ENCODE data around the gene RB1.

DNA sequence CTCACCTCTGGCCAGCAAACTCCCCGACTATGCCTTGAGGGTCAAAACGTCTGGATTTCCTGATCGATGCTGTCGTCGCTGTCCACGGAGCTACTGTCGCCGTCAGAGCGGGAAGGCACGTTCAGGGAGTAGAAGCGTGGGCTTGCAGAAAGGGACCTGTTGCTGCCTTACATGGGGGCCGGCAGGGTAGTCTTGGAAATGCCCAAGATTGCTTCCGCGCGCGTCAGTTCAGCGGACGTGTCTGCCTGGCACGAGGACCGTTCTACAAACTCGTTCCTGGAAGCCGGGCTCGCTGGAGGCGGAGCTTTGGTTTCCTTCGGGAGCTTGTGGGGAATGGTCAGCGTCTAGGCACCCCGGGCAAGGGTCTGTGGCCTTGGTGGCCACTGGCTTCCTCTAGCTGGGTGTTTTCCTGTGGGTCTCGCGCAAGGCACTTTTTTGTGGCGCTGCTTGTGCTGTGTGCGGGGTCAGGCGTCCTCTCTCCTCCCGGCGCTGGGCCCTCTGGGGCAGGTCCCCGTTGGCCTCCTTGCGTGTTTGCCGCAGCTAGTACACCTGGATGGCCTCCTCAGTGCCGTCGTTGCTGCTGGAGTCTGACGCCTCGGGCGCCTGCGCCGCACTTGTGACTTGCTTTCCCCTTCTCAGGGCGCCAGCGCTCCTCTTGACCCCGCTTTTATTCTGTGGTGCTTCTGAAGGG, 15.4 kb downstream of the RB1 start:
- TF ChIP-seq, protein P1, sequence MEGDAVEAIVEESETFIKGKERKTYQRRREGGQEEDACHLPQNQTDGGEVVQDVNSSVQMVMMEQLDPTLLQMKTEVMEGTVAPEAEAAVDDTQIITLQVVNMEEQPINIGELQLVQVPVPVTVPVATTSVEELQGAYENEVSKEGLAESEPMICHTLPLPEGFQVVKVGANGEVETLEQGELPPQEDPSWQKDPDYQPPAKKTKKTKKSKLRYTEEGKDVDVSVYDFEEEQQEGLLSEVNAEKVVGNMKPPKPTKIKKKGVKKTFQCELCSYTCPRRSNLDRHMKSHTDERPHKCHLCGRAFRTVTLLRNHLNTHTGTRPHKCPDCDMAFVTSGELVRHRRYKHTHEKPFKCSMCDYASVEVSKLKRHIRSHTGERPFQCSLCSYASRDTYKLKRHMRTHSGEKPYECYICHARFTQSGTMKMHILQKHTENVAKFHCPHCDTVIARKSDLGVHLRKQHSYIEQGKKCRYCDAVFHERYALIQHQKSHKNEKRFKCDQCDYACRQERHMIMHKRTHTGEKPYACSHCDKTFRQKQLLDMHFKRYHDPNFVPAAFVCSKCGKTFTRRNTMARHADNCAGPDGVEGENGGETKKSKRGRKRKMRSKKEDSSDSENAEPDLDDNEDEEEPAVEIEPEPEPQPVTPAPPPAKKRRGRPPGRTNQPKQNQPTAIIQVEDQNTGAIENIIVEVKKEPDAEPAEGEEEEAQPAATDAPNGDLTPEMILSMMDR (IDR thresholded peaks at IDR 0.05): no peak
- TF ChIP-seq POLR2A (IDR thresholded peaks at IDR 0.05): no peak

All from Peyer's patch (tissue), 4 donors.